T1000 (cell line): Measurements from ENCODE around the gene USP7.
"Not testable (repeated sequence)": the region's sequence is repeated elsewhere in the genome, so short reads cannot be mapped to it uniquely, and the experiment has no call there.

Source experiments
- DNase-seq: peaks from one replicate; lab custom pipeline; 2025; ENCODE audit warnings: mixed read lengths; lab: John Stamatoyannopoulos, UW

Gene USP7

GRCh38 chr16:8924214-8924613, 39.5 kb downstream of the USP7 start:
- DNase-seq = no peak

GRCh38 chr16:8923199-8923598, 40.5 kb downstream of the USP7 start:
- DNase-seq = no peak

GRCh38 chr16:8921347-8921984, 42.2 kb downstream of the USP7 start:
- DNase-seq = no peak

- DNase-seq = no peak
Observed at GRCh38 chr16:8920645-8921346, 42.9 kb downstream of the USP7 start.

- DNase-seq = no peak
Observed at GRCh38 chr16:8919934-8920462, 43.7 kb downstream of the USP7 start.

- DNase-seq = no peak
Observed at GRCh38 chr16:8919089-8919933, 44.4 kb downstream of the USP7 start.

- not testable (repeated sequence) for DNase-seq
Observed at GRCh38 chr16:8917336-8917735, 46.4 kb downstream of the USP7 start.

- DNase-seq = no peak
Observed at GRCh38 chr16:8916541-8917225, 47.0 kb downstream of the USP7 start.

GRCh38 chr16:8915722-8916301, 47.9 kb downstream of the USP7 start:
- no peak for DNase-seq

- no peak for DNase-seq
Observed at GRCh38 chr16:8914098-8914497, 49.6 kb downstream of the USP7 start.

- no peak for DNase-seq
Observed at GRCh38 chr16:8912793-8913192, 50.9 kb downstream of the USP7 start.

- DNase-seq = no peak
Observed at GRCh38 chr16:8910811-8911210, 52.9 kb downstream of the USP7 start.

- no peak for DNase-seq
Observed at GRCh38 chr16:8908810-8909468, 54.8 kb downstream of the USP7 start.

- DNase-seq = no peak
Observed at GRCh38 chr16:8907096-8907495, 56.6 kb downstream of the USP7 start.

GRCh38 chr16:8905795-8906591, 57.7 kb downstream of the USP7 start:
- no peak for DNase-seq

- DNase-seq = no peak
Observed at GRCh38 chr16:8905168-8905762, 58.4 kb downstream of the USP7 start.

- no peak for DNase-seq
Observed at GRCh38 chr16:8904018-8904430, 59.7 kb downstream of the USP7 start.

GRCh38 chr16:8903004-8903403, 60.7 kb downstream of the USP7 start:
- DNase-seq = no peak

GRCh38 chr16:8901320-8901861, 62.3 kb downstream of the USP7 start:
- no peak for DNase-seq

GRCh38 chr16:8900343-8900742, 63.4 kb downstream of the USP7 start:
- DNase-seq = no peak
